Duodenal mucosa (tissue), 2 donors: ENCODE data around the gene AFF4.
"Not testable (repeated sequence)": the region's sequence is repeated elsewhere in the genome, so short reads cannot be mapped to it uniquely, and the experiment has no call there.

Source experiments
- H3K27ac ChIP-seq: one replicate; pipeline ENCODE4 v1.7.0; 2013; ENCODE audit warnings: low read depth, low read length
- H3K27me3 ChIP-seq, 2 donors: one replicate each; pipeline ENCODE4 v1.7.0; 2013; ENCODE audit warnings: low read length in 2 of 2, control low read depth in 1 of 2; ENCODE audit not compliant: insufficient read depth in 2 of 2, control insufficient read depth in 1 of 2
- H3K36me3 ChIP-seq, 2 donors: one replicate each; pipeline ENCODE4 v1.7.0; 2013; ENCODE audit warnings: low read length in 2 of 2, control low read depth in 1 of 2; ENCODE audit not compliant: insufficient read depth in 2 of 2, control insufficient read depth in 1 of 2
- H3K4me1 ChIP-seq, 2 donors: one replicate each; pipeline ENCODE4 v1.7.0; 2013; ENCODE audit warnings: low read length in 2 of 2, control low read depth in 1 of 2; ENCODE audit not compliant: insufficient read depth in 2 of 2, control insufficient read depth in 1 of 2
- H3K4me3 ChIP-seq, 2 donors: one replicate each; pipeline ENCODE4 v1.7.0; 2013; ENCODE audit warnings: low read length in 2 of 2, low read depth in 1 of 2
- H3K9ac ChIP-seq, 2 donors: one replicate each; pipeline ENCODE4 v1.7.0; 2013; ENCODE audit warnings: low read length in 2 of 2, low read depth in 1 of 2
- H3K9me3 ChIP-seq, 2 donors: one replicate each; pipeline ENCODE4 v1.7.0; 2013; ENCODE audit warnings: low read length in 2 of 2, control low read depth in 1 of 2; ENCODE audit not compliant: control insufficient read depth in 1 of 2

AFF4 gene

GRCh38 chr5:132859889-132860437, 103.5 kb downstream of the AFF4 start:
- H3K36me3 ChIP-seq, result no peaks in the 10 kb centered on the region
- H3K9me3 ChIP-seq, result no peaks in the 10 kb centered on the region
- H3K27ac ChIP-seq, result no peak overlapping the region
- H3K4me3 ChIP-seq, result no peak overlapping the region
- no peak overlapping the region for H3K9ac ChIP-seq
- no peaks in the 10 kb centered on the region for H3K4me1 ChIP-seq
- no peaks in the 10 kb centered on the region for H3K27me3 ChIP-seq

- Histone ChIP-seq H3K9me3 (no peaks in the 10 kb centered on the region), H3K36me3 (no peaks in the 10 kb centered on the region)
Observed at GRCh38 chr5:132856011-132856410, 107.4 kb downstream of the AFF4 start.

GRCh38 chr5:132854992-132855391, 108.4 kb downstream of the AFF4 start:
- not testable (repeated sequence) for H3K9me3 ChIP-seq, H3K36me3 ChIP-seq, H3K4me3 ChIP-seq, H3K9ac ChIP-seq, H3K4me1 ChIP-seq, H3K27ac ChIP-seq, H3K27me3 ChIP-seq

More at GRCh38 chr5:132856011-132856410, 107.4 kb downstream of the AFF4 start:
- Histone ChIP-seq H3K4me3 (no peak overlapping the region), H3K27me3 (no peaks in the 10 kb centered on the region), H3K4me1 (no peaks in the 10 kb centered on the region), H3K27ac (no peak overlapping the region), H3K9ac (no peak overlapping the region)

- H3K4me3 ChIP-seq, result no peak overlapping the region
- H3K36me3 ChIP-seq, result no peaks in the 10 kb centered on the region
- H3K4me1 ChIP-seq, result peaks cover 0 to 6% of the 10 kb centered on the region in 2 donors
- no peak overlapping the region for H3K27ac ChIP-seq
- H3K9me3 ChIP-seq, result no peaks in the 10 kb centered on the region
- H3K27me3 ChIP-seq, result no peaks in the 10 kb centered on the region
- H3K9ac ChIP-seq, result no peak overlapping the region
Observed at GRCh38 chr5:132854301-132854700, 109.1 kb downstream of the AFF4 start.

GRCh38 chr5:132853790-132854189, 109.6 kb downstream of the AFF4 start:
- no peaks in the 10 kb centered on the region for H3K36me3 ChIP-seq
- peaks cover 0 to 11% of the 10 kb centered on the region in 2 donors for H3K4me1 ChIP-seq
- H3K9ac ChIP-seq, result no peak overlapping the region
- H3K27me3 ChIP-seq, result no peaks in the 10 kb centered on the region
- H3K9me3 ChIP-seq, result no peaks in the 10 kb centered on the region
- no peak overlapping the region for H3K27ac ChIP-seq
- no peak overlapping the region for H3K4me3 ChIP-seq

- Histone ChIP-seq H3K27ac (no peak overlapping the region), H3K4me1 (peaks cover 0 to 11% of the 10 kb centered on the region in 2 donors)
Observed at GRCh38 chr5:132853323-132853722, 110.1 kb downstream of the AFF4 start.

GRCh38 chr5:132850066-132850465, 113.4 kb downstream of the AFF4 start:
- Histone ChIP-seq H3K36me3 (no peaks in the 10 kb centered on the region), H3K27ac (no peak overlapping the region), H3K9me3 (no peaks in the 10 kb centered on the region), H3K9ac (no peak overlapping the region), H3K27me3 (no peaks in the 10 kb centered on the region), H3K4me3 (no peak overlapping the region), H3K4me1 (peaks cover 0 to 11% of the 10 kb centered on the region in 2 donors)

More at GRCh38 chr5:132853323-132853722, 110.1 kb downstream of the AFF4 start:
- no peak overlapping the region for H3K4me3 ChIP-seq
- no peak overlapping the region for H3K9ac ChIP-seq
- H3K36me3 ChIP-seq, result no peaks in the 10 kb centered on the region
- no peaks in the 10 kb centered on the region for H3K27me3 ChIP-seq
- no peaks in the 10 kb centered on the region for H3K9me3 ChIP-seq

GRCh38 chr5:132849347-132849746, 114.1 kb downstream of the AFF4 start:
- H3K4me1 ChIP-seq, result peaks cover 0 to 11% of the 10 kb centered on the region in 2 donors
- no peak overlapping the region for H3K4me3 ChIP-seq
- H3K9me3 ChIP-seq, result no peaks in the 10 kb centered on the region
- no peaks in the 10 kb centered on the region for H3K36me3 ChIP-seq
- no peaks in the 10 kb centered on the region for H3K27me3 ChIP-seq
- no peak overlapping the region for H3K27ac ChIP-seq
- no peak overlapping the region for H3K9ac ChIP-seq

- H3K4me1 ChIP-seq, result peaks cover 0 to 11% of the 10 kb centered on the region in 2 donors
- no peak overlapping the region for H3K27ac ChIP-seq
- H3K9me3 ChIP-seq, result no peaks in the 10 kb centered on the region
- no peak overlapping the region for H3K4me3 ChIP-seq
- no peaks in the 10 kb centered on the region for H3K36me3 ChIP-seq
- H3K27me3 ChIP-seq, result no peaks in the 10 kb centered on the region
- no peak overlapping the region for H3K9ac ChIP-seq
Observed at GRCh38 chr5:132848270-132848669, 115.2 kb downstream of the AFF4 start.

- Histone ChIP-seq H3K4me1 (peaks cover 32 to 37% of the 10 kb centered on the region in 2 donors), H3K27ac (no peak overlapping the region), H3K9me3 (no peaks in the 10 kb centered on the region), H3K4me3 (no peak overlapping the region), H3K27me3 (no peaks in the 10 kb centered on the region), H3K36me3 (no peaks in the 10 kb centered on the region), H3K9ac (no peak overlapping the region)
Observed at GRCh38 chr5:132841305-132841704, 122.1 kb downstream of the AFF4 start.

- Histone ChIP-seq H3K27ac (no peak overlapping the region), H3K4me3 (no peak overlapping the region), H3K36me3 (no peaks in the 10 kb centered on the region), H3K27me3 (no peaks in the 10 kb centered on the region), H3K9ac (no peak overlapping the region), H3K9me3 (no peaks in the 10 kb centered on the region), H3K4me1 (peaks cover 32 to 37% of the 10 kb centered on the region in 2 donors)
Observed at GRCh38 chr5:132840896-132841295, 122.5 kb downstream of the AFF4 start.
